Activated CD8-positive, alpha-beta T cell treated with anti-CD3 and anti-CD28 coated beads for 36 hours (primary cell): ENCODE data around the gene PIEZO1. TPM values are rescaled to one million over a fixed set of nuclear protein-coding genes. Genes with fewer than 3 reads are reported as not detected.

Experiments
- ATAC-seq: fragments of 200-7000 bp; cut with Tn5 transposase; one replicate; pipeline ENCODE4 v1.10.0; 2021; ENCODE audit warnings: mild to moderate bottlenecking, moderate library complexity
- CTCF ChIA-PET: fragments of 350-600 bp; sonication (Branson Sonifier 250); formaldehyde crosslinking; loops from one replicate; lab custom pipeline; 2021; ENCODE audit warnings: antibody characterized with exemption; lab: Charles Lee
- POLR2A ChIA-PET: fragments of 350-600 bp; sonication (Branson Sonifier 250); formaldehyde crosslinking; loops from one replicate; lab custom pipeline; 2021; ENCODE audit warnings: antibody characterized with exemption; lab: Charles Lee
- DNase-seq: peaks from one replicate; pipeline ENCODE4 v3.0.0-alpha.2; 2020
- H3K27ac Mint-ChIP-seq: one replicate; pipeline ENCODE4 v1.8.0; 2021; ENCODE audit warnings: mild to moderate bottlenecking, mixed read lengths
- H3K27me3 Mint-ChIP-seq: one replicate; pipeline ENCODE4 v1.8.0; 2021; ENCODE audit warnings: mixed read lengths
- H3K36me3 Mint-ChIP-seq: one replicate; pipeline ENCODE4 v1.8.0; 2021; ENCODE audit warnings: low read depth, mixed read lengths
- H3K4me1 Mint-ChIP-seq: one replicate; pipeline ENCODE4 v1.8.0; 2021; ENCODE audit warnings: low read depth, mixed read lengths
- H3K4me3 Mint-ChIP-seq: one replicate; pipeline ENCODE4 v1.8.0; 2021; ENCODE audit warnings: mild to moderate bottlenecking, moderate library complexity, mixed read lengths
- H3K9me3 Mint-ChIP-seq: one replicate; pipeline ENCODE4 v1.8.0; 2021; ENCODE audit warnings: mixed read lengths
- intact Hi-C: fragments of 100-400 bp; cut with micrococcal nuclease; formaldehyde crosslinking; loops from one replicate; pipeline ENCODE4 v1.10.0; 2022
- total RNA-seq, 2 experiments: library from RNA; stranded (reverse); gene quantifications; one replicate each; pipeline ENCODE4 v1.2.3, GENCODE V29; 2021
- TF ChIP-seq, protein P1 (sequence below): fragments of 200-600 bp; IDR thresholded peaks from one replicate; pipeline ENCODE4 v1.8.0; 2022; ENCODE audit warnings: antibody characterized with exemption, mild to moderate bottlenecking

The PIEZO1 gene
- total RNA-seq, 2 experiments from 2014 or later = 87.7 to 91.8 TPM

DNA sequence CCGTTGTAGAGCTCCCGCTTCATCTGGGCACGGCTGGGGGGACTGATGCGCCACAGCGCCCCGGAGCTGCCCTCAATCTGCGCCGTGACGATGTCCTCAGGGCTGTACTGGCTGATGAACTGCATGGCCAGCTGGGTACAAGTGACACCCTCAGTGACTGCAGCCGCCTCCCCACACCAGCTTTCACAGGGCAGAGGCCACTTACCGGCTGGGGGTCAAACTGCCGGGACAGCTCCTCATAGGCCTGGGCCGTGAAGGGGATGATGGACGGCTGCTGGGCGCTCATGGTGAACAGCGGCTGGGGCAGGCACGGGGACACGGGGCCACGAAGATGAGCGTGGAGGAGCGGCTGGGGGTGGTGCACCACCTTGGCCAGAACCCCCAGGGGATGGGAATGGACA is 68.4 kb downstream of the PIEZO1 start:
- no peak for ATAC-seq
- intact Hi-C loops = no loop called here
- DNase-seq = no peak
- ChIA-PET POLR2A (interaction anchor here (0.9 to 1.0 kb wide), 3 partner anchors 10 to 65 kb away, joined by 3 to 7 read pairs (median 3); partner anchors contain the start of genes CTU2 and RNF166), CTCF (interaction anchor here (0.6 kb wide), 1 partner anchor 9 kb away, joined by 5 read pairs; no protein-coding TSS in a partner anchor)
- Mint-ChIP-seq H3K27me3 (no peaks in the 10 kb centered on the region), H3K36me3 (peaks cover 27% of the 10 kb centered on the region), H3K27ac (no peak overlapping the region), H3K9me3 (no peaks in the 10 kb centered on the region), H3K4me1 (no peaks in the 10 kb centered on the region), H3K4me3 (no peak overlapping the region)
- TF ChIP-seq, protein P1, sequence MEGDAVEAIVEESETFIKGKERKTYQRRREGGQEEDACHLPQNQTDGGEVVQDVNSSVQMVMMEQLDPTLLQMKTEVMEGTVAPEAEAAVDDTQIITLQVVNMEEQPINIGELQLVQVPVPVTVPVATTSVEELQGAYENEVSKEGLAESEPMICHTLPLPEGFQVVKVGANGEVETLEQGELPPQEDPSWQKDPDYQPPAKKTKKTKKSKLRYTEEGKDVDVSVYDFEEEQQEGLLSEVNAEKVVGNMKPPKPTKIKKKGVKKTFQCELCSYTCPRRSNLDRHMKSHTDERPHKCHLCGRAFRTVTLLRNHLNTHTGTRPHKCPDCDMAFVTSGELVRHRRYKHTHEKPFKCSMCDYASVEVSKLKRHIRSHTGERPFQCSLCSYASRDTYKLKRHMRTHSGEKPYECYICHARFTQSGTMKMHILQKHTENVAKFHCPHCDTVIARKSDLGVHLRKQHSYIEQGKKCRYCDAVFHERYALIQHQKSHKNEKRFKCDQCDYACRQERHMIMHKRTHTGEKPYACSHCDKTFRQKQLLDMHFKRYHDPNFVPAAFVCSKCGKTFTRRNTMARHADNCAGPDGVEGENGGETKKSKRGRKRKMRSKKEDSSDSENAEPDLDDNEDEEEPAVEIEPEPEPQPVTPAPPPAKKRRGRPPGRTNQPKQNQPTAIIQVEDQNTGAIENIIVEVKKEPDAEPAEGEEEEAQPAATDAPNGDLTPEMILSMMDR = no peak

- Mint-ChIP-seq H3K27ac (no peak overlapping the region), H3K4me1 (no peaks in the 10 kb centered on the region), H3K4me3 (no peak overlapping the region), H3K9me3 (no peaks in the 10 kb centered on the region), H3K27me3 (no peaks in the 10 kb centered on the region), H3K36me3 (peaks cover 27% of the 10 kb centered on the region)
- no peak for DNase-seq
- no peak for ATAC-seq
- CTCF ChIA-PET = no interaction called here
- POLR2A ChIA-PET = interaction anchor here (0.9 to 1.0 kb wide), 3 partner anchors 10 to 65 kb away, joined by 3 to 7 read pairs (median 3); partner anchors contain the start of genes CTU2 and RNF166
- intact Hi-C loops = no loop called here
- TF ChIP-seq, protein P1 = no peak
Measured at GRCh38 chr16:88716201-88716600, 68.8 kb downstream of the PIEZO1 start.

DNA sequence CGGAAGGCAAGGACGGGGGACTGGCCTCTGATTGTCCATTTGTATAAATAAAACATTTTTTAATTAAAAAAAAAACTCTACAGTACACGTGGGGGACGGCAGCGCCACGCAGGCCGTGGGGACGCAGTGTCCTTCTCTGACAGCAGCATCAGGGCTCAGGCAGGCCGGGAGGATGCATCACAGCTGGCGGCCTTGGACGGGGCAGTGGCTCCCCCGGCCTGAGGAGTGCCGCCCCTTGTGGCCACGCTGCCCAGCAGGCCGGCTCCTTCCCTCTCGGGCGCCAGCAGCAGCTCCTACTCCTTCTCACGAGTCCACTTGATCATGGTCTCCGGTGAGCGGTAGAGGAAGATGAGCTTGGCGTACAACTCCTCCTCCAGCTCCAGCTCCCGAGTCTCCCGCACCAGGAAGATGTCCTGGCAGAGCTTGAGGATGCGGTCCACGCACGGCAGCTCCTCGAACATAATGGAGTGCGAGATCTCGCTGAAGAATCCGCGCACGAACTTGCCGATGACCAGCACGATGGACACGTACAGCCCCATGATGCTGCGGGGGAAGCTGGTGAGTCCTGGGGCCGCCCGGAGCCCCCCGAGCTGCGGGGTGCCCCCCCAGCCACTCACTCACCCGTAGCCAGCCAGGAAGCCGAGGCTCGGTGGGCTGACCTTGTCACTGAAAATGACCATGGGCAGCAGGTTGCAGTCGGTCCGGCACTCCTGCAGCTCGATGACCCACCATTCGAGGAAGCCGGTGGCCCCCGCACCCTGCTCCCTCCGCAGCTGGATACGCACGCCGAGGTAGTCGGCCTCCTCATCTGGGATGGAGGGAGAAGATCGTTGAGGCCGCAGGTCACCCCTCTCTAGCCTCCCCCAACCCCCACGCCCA is 69.5 kb downstream of the PIEZO1 start:
- TF ChIP-seq, protein P1 = no peak
- DNase-seq (no peak), ATAC-seq (no peak)
- H3K36me3 Mint-ChIP-seq = peaks cover 25% of the 10 kb centered on the region
- H3K27me3 Mint-ChIP-seq = no peaks in the 10 kb centered on the region
- H3K4me3 Mint-ChIP-seq = no peak overlapping the region
- POLR2A ChIA-PET = interaction anchor here (0.9 to 1.2 kb wide), 4 partner anchors 9 to 97 kb away, joined by 3 to 7 read pairs (median 4); partner anchors contain the start of genes CTU2 and RNF166
- intact Hi-C loops = no loop called here
- no peaks in the 10 kb centered on the region for H3K9me3 Mint-ChIP-seq
- H3K27ac Mint-ChIP-seq = no peak overlapping the region
- CTCF ChIA-PET = no interaction called here
- H3K4me1 Mint-ChIP-seq = no peaks in the 10 kb centered on the region

DNA sequence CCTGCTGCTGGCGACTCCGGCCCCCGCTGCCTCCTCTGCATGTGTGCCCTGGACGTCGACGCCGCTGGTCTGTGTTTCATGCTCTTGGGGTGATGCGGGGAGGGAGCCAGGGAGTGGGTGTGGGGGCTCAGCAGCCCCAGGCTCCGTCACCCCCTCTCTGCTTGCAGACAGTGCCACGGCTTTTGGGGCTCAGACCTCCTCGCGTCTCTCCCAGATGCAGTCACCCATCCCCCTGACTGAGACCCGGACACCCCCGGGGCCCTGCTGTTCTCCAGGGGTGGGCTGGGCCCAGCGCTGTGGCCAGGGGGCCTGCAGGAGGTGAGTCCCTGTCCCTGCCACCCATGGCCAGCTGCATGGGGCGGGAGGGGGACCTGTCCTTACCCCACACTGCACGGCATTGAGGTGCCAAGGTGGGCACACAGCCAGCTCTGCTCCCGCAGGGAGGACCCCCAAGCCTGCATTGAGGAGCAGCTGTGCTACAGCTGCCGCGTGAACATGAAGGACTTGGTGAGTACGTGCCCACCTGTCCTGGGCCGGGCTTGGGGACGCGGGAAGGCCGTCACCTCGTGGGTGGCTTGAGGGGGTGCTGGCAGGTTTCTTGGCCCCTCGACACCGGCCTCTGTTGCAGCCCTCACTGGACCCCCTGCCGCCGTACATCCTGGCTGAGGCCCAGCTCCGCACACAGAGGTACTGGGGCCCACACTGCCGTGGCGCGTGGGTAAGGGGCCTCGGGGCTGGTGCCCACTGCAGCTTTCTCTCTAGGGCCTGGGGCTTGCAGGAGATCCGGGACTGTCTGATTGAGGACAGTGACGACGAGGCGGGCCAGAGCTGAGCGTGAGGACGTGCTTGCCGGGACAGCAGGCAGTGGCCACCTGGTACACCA is 70.4 kb downstream of the PIEZO1 start:
- ChIA-PET CTCF (no interaction called here), POLR2A (interaction anchor here (1.1 to 1.2 kb wide), 2 partner anchors 8 to 98 kb away, joined by 3 to 5 read pairs; partner anchors contain the start of genes CTU2 and RNF166)
- Mint-ChIP-seq H3K4me3 (no peak overlapping the region), H3K27ac (no peak overlapping the region), H3K27me3 (no peaks in the 10 kb centered on the region), H3K9me3 (no peaks in the 10 kb centered on the region), H3K4me1 (no peaks in the 10 kb centered on the region), H3K36me3 (peaks cover 22% of the 10 kb centered on the region)
- DNase-seq = no peak
- intact Hi-C loops = no loop called here
- TF ChIP-seq, protein P1 = no peak
- ATAC-seq = no peak
